Measurements from ENCODE around the gene AGAP1. TPM values are rescaled to one million over a fixed set of nuclear protein-coding genes. Genes with fewer than 3 reads are reported as not detected.
A peak's percentile ranks its signal among the peaks of the same experiment; 100 is the strongest.

AGAP1 gene
- total RNA-seq, 4 donors from 2014 or later = 33.7 to 39.9 (median 35.6) TPM

GRCh38 chr2:235707411-235708096 lies 213.7 kb downstream of the AGAP1 start:
- H3K4me1 ChIP-seq = peaks cover 0 to 55% (median 9%) of the 10 kb centered on the region in 4 donors
- DNase-seq (ENCODE audit: low spot score in 2 of 2) = no peak
- H3K36me3 ChIP-seq = peaks cover 0 to 3% (median 0%) of the 10 kb centered on the region in 3 donors
- peak overlapping the region in 1 of 4 donors; percentile 17 for H3K27ac ChIP-seq
- no peaks in the 10 kb centered on the region for H3K27me3 ChIP-seq
- TF ChIP-seq, protein P1, sequence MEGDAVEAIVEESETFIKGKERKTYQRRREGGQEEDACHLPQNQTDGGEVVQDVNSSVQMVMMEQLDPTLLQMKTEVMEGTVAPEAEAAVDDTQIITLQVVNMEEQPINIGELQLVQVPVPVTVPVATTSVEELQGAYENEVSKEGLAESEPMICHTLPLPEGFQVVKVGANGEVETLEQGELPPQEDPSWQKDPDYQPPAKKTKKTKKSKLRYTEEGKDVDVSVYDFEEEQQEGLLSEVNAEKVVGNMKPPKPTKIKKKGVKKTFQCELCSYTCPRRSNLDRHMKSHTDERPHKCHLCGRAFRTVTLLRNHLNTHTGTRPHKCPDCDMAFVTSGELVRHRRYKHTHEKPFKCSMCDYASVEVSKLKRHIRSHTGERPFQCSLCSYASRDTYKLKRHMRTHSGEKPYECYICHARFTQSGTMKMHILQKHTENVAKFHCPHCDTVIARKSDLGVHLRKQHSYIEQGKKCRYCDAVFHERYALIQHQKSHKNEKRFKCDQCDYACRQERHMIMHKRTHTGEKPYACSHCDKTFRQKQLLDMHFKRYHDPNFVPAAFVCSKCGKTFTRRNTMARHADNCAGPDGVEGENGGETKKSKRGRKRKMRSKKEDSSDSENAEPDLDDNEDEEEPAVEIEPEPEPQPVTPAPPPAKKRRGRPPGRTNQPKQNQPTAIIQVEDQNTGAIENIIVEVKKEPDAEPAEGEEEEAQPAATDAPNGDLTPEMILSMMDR (IDR thresholded peaks at IDR 0.05) = no peak
- TF ChIP-seq EP300 (IDR thresholded peaks at IDR 0.05) (no peak), POLR2A (IDR thresholded peaks at IDR 0.05) (no peak)
- H3K9me3 ChIP-seq = no peaks in the 10 kb centered on the region
- 90 to 91% methylated on average over 7 to 15 of the region's 18 CpGs for WGBS, 2 donors
- no peak overlapping the region for H3K4me3 ChIP-seq

DNA sequence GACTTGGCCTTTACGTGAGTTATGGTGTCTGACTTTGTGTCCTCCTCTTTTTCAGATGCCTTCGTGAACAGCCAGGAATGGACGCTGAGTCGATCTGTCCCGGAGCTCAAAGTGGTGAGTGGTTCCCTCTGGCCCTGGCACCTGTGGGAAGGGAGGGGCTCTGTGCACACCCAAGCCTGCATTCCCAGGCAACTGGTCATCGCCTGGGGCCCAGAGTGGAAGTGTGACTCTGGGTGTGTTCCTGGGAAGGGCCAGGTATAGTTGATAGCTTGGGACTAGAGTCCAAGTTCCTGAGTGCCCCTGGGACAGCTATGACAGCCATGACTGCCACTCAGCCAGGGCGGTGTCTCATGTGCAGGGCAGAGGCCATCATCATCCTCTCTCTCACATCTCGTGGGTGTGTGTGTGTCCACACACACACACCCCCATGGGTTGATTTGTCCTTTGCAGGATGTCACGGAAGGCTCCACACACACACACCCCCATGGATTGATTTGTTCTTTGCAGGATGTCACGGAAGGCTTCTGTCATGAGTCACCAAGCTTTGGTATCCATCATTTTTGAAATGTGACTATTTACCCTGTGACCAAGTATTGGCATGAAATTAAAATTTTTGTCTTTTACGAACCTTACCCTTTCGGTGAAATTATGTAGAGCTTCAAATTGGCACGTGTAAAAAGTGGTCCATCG lies 215.4 kb downstream of the AGAP1 start:
- Histone ChIP-seq H3K36me3 (peaks cover 0 to 3% (median 0%) of the 10 kb centered on the region in 3 donors), H3K4me3 (no peak overlapping the region), H3K27me3 (no peaks in the 10 kb centered on the region), H3K9me3 (no peaks in the 10 kb centered on the region), H3K4me1 (peaks cover 0 to 38% (median 9%) of the 10 kb centered on the region in 4 donors), H3K27ac (peak overlapping the region in 2 of 4 donors; percentile 20 to 43)
- DNase-seq (ENCODE audit: low spot score in 2 of 2) = no peak
- TF ChIP-seq EP300 (IDR thresholded peaks at IDR 0.05) (no peak), POLR2A (IDR thresholded peaks at IDR 0.05) (no peak)
- TF ChIP-seq, protein P1 (IDR thresholded peaks at IDR 0.05) = no peak
- WGBS, 2 donors = 80 to 83% methylated on average over 13 to 14 of the region's 14 CpGs

DNA sequence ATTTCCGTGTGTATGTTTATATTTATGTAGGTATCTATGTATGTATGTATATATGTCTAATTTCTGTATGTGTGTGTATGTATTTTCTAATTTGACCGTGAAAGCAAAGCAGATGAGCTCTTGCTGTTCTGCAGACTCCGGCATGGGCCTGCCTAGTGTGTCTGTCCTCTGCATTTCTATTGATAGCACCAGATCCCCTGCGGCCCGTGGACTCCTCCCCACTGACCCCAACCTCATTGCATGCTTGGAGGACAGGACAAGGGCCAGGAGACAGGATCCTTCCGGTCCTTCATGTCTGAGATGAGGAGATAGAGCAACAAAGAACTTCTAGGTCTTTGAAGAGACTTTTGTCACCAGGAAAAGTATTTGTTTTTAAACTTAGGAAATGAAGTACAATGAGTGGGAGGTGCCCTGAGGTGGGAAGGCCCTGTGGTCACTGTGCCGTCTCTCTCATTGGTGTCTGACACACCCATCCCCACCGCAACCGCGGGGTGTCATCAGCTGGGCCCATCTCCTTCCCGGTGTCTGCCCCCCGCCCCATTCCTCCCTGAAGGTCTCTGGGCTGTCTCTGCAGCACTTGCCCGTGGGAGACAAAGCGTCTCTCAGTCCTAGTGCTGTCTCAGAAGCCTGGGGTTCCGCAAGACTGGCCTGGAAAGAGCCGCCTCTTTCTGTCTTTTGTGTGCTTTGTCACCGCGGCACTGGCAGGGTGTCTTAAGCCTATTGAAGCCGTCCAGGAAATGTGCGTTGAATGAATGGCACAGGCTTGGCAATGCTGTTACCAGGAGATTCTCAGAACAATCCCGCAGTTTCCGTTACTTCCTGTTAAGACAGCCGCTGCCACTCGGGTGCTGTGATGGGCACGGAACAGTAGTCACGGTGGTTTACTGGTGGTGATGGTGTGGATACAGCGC lies 216.4 kb downstream of the AGAP1 start:
- no peak for TF ChIP-seq POLR2A (IDR thresholded peaks at IDR 0.05)
- TF ChIP-seq EP300 (IDR thresholded peaks at IDR 0.05) = no peak
- TF ChIP-seq, protein P1 (IDR thresholded peaks at IDR 0.05) = no peak
- no peaks in the 10 kb centered on the region for H3K9me3 ChIP-seq
- peaks cover 0 to 36% (median 9%) of the 10 kb centered on the region in 4 donors for H3K4me1 ChIP-seq
- no peak for DNase-seq (ENCODE audit: low spot score in 2 of 2)
- peaks cover 0 to 3% (median 0%) of the 10 kb centered on the region in 3 donors for H3K36me3 ChIP-seq
- WGBS, 2 donors = 71 to 76% methylated on average over 27 of the region's 27 CpGs
- H3K4me3 ChIP-seq = no peak overlapping the region
- H3K27me3 ChIP-seq = no peaks in the 10 kb centered on the region
- H3K27ac ChIP-seq = peak overlapping the region in 3 of 4 donors; percentile 2 to 86 (median 58)

DNA sequence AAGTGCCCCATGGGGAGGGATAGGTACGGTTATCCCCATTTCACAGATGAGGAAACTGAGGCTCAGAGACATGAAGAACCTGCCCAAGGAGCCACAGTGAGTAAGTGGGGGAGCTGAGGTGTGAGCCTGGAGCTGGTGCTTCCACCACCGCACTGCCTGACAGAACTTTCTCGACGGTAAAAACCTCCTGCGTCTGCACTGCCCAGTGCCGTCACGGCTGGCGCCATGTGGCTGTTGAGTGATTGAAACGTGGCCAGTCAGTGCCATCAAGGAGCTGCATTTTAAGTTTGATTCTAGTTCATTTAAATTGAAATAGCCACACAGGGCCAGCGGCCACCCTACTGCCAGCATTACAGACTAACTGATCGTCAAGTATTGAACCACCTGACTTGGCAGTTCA lies 217.1 kb downstream of the AGAP1 start:
- no peak for DNase-seq (ENCODE audit: low spot score in 2 of 2)
- peak overlapping the region in 3 of 4 donors; percentile 58 to 86 (median 69) for H3K27ac ChIP-seq
- TF ChIP-seq EP300 (IDR thresholded peaks at IDR 0.05) (no peak), POLR2A (IDR thresholded peaks at IDR 0.05) (no peak)
- TF ChIP-seq, protein P1 (IDR thresholded peaks at IDR 0.05) = no peak
- no peaks in the 10 kb centered on the region for H3K27me3 ChIP-seq
- H3K9me3 ChIP-seq = no peaks in the 10 kb centered on the region
- H3K4me3 ChIP-seq = no peak overlapping the region
- WGBS, 2 donors = 93 to 97% methylated on average over 11 of the region's 11 CpGs
- H3K4me1 ChIP-seq = peaks cover 0 to 30% (median 9%) of the 10 kb centered on the region in 4 donors
- peaks cover 0 to 3% (median 0%) of the 10 kb centered on the region in 3 donors for H3K36me3 ChIP-seq
